Transverse colon (tissue), 3 donors: Measurements from ENCODE around the gene FLVCR2.

Source experiments
- EP300 ChIP-seq: sonication (generic); formaldehyde crosslinking; IDR thresholded peaks from one replicate; pipeline ENCODE4 v1.6.1; 2017; ENCODE audit warnings: antibody characterized with exemption, low read depth
- TF ChIP-seq, protein P1 (sequence below), 5 experiments: fragments of 200-600 bp in 3 of 5; fragments of 450-650 bp in 2 of 5; sonication (generic) in 3 of 5; IDR thresholded peaks; 1 replicate in 2 of 5; 2 replicates in 3 of 5; pipeline ENCODE4 v1.5.1; 2016 to 2017; ENCODE audit warnings: antibody characterized with exemption in 5 of 5, inconsistent platforms in 3 of 5, mild to moderate bottlenecking in 2 of 5, moderate library complexity in 1 of 5

DNA sequence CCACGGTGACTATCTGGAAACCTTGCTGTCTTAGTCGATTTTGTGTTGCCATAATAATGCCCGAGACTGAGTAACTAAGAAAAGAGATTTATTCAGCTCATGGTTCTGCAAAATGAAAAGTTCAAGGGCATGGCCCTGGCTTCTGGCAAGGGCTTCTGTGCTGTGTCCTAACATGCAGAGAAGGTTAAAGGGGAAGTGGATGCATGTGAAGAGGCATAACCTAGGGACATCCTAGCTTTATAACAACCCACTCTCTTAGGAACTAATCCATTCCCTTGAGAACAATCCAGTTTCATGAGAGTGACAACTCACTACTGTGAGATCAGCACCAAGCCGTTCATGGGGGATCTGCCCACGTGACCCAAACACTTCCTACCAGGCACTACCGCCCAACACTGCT, 11.5 kb downstream of the FLVCR2 start:
- no peak for TF ChIP-seq EP300
- TF ChIP-seq, protein P1, sequence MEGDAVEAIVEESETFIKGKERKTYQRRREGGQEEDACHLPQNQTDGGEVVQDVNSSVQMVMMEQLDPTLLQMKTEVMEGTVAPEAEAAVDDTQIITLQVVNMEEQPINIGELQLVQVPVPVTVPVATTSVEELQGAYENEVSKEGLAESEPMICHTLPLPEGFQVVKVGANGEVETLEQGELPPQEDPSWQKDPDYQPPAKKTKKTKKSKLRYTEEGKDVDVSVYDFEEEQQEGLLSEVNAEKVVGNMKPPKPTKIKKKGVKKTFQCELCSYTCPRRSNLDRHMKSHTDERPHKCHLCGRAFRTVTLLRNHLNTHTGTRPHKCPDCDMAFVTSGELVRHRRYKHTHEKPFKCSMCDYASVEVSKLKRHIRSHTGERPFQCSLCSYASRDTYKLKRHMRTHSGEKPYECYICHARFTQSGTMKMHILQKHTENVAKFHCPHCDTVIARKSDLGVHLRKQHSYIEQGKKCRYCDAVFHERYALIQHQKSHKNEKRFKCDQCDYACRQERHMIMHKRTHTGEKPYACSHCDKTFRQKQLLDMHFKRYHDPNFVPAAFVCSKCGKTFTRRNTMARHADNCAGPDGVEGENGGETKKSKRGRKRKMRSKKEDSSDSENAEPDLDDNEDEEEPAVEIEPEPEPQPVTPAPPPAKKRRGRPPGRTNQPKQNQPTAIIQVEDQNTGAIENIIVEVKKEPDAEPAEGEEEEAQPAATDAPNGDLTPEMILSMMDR (IDR thresholded peaks at IDR 0.05): no peak
